Measurements from ENCODE around the gene NLRC3. TPM values are rescaled to one million over a fixed set of nuclear protein-coding genes. Genes with fewer than 3 reads are reported as not detected.

NLRC3 gene
- total RNA-seq, 2 experiments from 2014 or later, result 14.9 to 20.5 TPM

- POLR2A ChIA-PET, result interaction anchor here (0.6 kb wide), 1 partner anchor 176 kb away, joined by 3 read pairs; no protein-coding TSS in a partner anchor
- intact Hi-C loops (cut with DNase I, micrococcal nuclease), result no loop called here
- Mint-ChIP-seq H3K4me3 (no peak overlapping the region), H3K9me3 (ENCODE audit: low read depth) (no peaks in the 10 kb centered on the region), H3K27me3 (no peaks in the 10 kb centered on the region), H3K4me1 (no peaks in the 10 kb centered on the region), H3K27ac (no peak overlapping the region), H3K36me3 (ENCODE audit: low read depth) (peaks cover 18% of the 10 kb centered on the region)
- ATAC-seq (no peak), DNase-seq (no peak)
- CTCF ChIA-PET, result interaction anchor here (1.0 kb wide), 1 partner anchor 68 kb away, joined by 3 read pairs; no protein-coding TSS in a partner anchor
Observed at GRCh38 chr16:3596101-3596861, 19.1 kb upstream of the NLRC3 start.

DNA sequence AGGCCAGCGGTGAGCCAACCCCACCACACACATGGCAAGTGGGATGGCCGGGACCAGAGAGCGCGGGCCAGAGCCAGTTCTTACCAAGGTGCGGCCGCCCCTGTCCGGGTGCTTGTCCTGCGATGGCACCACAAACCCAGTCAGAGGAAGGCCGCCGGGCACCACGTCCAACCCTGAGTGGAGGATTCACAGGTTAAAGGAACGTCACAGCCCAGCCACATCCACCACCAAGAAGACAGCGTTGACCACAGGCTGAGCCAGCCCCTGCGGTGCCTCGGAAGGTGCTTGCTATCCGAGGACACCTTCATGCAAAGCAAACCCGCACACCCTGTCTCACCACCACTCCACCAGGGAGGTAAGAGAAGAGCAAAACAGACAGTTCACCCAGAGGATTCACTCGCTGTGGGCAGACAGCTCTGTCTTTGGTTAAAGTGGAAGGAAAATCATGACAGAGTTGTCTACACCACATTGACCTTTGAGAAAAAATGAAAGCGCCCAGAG, 18.4 kb upstream of the NLRC3 start:
- ATAC-seq (no peak), DNase-seq (no peak)
- H3K4me3 Mint-ChIP-seq, result no peak overlapping the region
- peaks cover 18% of the 10 kb centered on the region for H3K36me3 Mint-ChIP-seq (ENCODE audit: low read depth)
- H3K27me3 Mint-ChIP-seq, result no peaks in the 10 kb centered on the region
- CTCF ChIA-PET, result interaction anchor here (1.0 kb wide), 1 partner anchor 67 kb away, joined by 3 read pairs; no protein-coding TSS in a partner anchor
- H3K9me3 Mint-ChIP-seq (ENCODE audit: low read depth), result no peaks in the 10 kb centered on the region
- POLR2A ChIA-PET, result no interaction called here
- H3K4me1 Mint-ChIP-seq, result no peaks in the 10 kb centered on the region
- intact Hi-C loops (cut with DNase I, micrococcal nuclease), result no loop called here
- no peak overlapping the region for H3K27ac Mint-ChIP-seq

GRCh38 chr16:3595110-3595486, 17.9 kb upstream of the NLRC3 start:
- Mint-ChIP-seq H3K4me3 (no peak overlapping the region), H3K9me3 (ENCODE audit: low read depth) (no peaks in the 10 kb centered on the region), H3K27ac (no peak overlapping the region), H3K36me3 (ENCODE audit: low read depth) (peaks cover 16% of the 10 kb centered on the region), H3K4me1 (no peaks in the 10 kb centered on the region), H3K27me3 (no peaks in the 10 kb centered on the region)
- intact Hi-C loops (cut with DNase I, micrococcal nuclease), result no loop called here
- POLR2A ChIA-PET, result no interaction called here
- CTCF ChIA-PET, result interaction anchor here (1.0 kb wide), 1 partner anchor 67 kb away, joined by 3 read pairs; no protein-coding TSS in a partner anchor
- no peak for ATAC-seq
- no peak for DNase-seq

- DNase-seq, result no peak
- Mint-ChIP-seq H3K36me3 (ENCODE audit: low read depth) (peaks cover 10% of the 10 kb centered on the region), H3K4me1 (no peaks in the 10 kb centered on the region), H3K27ac (no peak overlapping the region), H3K4me3 (no peak overlapping the region), H3K27me3 (no peaks in the 10 kb centered on the region), H3K9me3 (ENCODE audit: low read depth) (no peaks in the 10 kb centered on the region)
- ChIA-PET CTCF (no interaction called here), POLR2A (no interaction called here)
- intact Hi-C loops (cut with DNase I, micrococcal nuclease), result no loop called here
- no peak for ATAC-seq
Observed at GRCh38 chr16:3594316-3595109, 17.3 kb upstream of the NLRC3 start.

- ATAC-seq (no peak), DNase-seq (no peak)
- H3K27me3 Mint-ChIP-seq, result no peaks in the 10 kb centered on the region
- H3K4me3 Mint-ChIP-seq, result no peak overlapping the region
- ChIA-PET CTCF (no interaction called here), POLR2A (no interaction called here)
- H3K36me3 Mint-ChIP-seq (ENCODE audit: low read depth), result peaks cover 10% of the 10 kb centered on the region
- H3K9me3 Mint-ChIP-seq (ENCODE audit: low read depth), result no peaks in the 10 kb centered on the region
- intact Hi-C loops (cut with DNase I, micrococcal nuclease), result no loop called here
- no peak overlapping the region for H3K27ac Mint-ChIP-seq
- H3K4me1 Mint-ChIP-seq, result no peaks in the 10 kb centered on the region
Observed at GRCh38 chr16:3592559-3592958, 15.4 kb upstream of the NLRC3 start.

GRCh38 chr16:3591991-3592390, 14.8 kb upstream of the NLRC3 start:
- Mint-ChIP-seq H3K27ac (no peak overlapping the region), H3K4me1 (no peaks in the 10 kb centered on the region), H3K4me3 (no peak overlapping the region), H3K36me3 (ENCODE audit: low read depth) (peaks cover 10% of the 10 kb centered on the region), H3K27me3 (no peaks in the 10 kb centered on the region), H3K9me3 (ENCODE audit: low read depth) (no peaks in the 10 kb centered on the region)
- ChIA-PET POLR2A (no interaction called here), CTCF (no interaction called here)
- no peak for DNase-seq
- no peak for ATAC-seq
- intact Hi-C loops (cut with DNase I, micrococcal nuclease), result no loop called here

- Mint-ChIP-seq H3K27ac (no peak overlapping the region), H3K36me3 (ENCODE audit: low read depth) (peaks cover 10% of the 10 kb centered on the region), H3K4me1 (no peaks in the 10 kb centered on the region), H3K4me3 (no peak overlapping the region), H3K27me3 (no peaks in the 10 kb centered on the region), H3K9me3 (ENCODE audit: low read depth) (no peaks in the 10 kb centered on the region)
- ATAC-seq (no peak), DNase-seq (no peak)
- ChIA-PET POLR2A (no interaction called here), CTCF (no interaction called here)
- intact Hi-C loops (cut with DNase I, micrococcal nuclease), result no loop called here
Observed at GRCh38 chr16:3591436-3591803, 14.2 kb upstream of the NLRC3 start.

- DNase-seq, result no peak
- H3K4me1 Mint-ChIP-seq, result peaks cover 2% of the 10 kb centered on the region
- ChIA-PET POLR2A (no interaction called here), CTCF (no interaction called here)
- no peak overlapping the region for H3K27ac Mint-ChIP-seq
- peaks cover 10% of the 10 kb centered on the region for H3K36me3 Mint-ChIP-seq (ENCODE audit: low read depth)
- no peaks in the 10 kb centered on the region for H3K27me3 Mint-ChIP-seq
- no peak for ATAC-seq
- H3K4me3 Mint-ChIP-seq, result no peak overlapping the region
- intact Hi-C loops (cut with DNase I, micrococcal nuclease), result no loop called here
- no peaks in the 10 kb centered on the region for H3K9me3 Mint-ChIP-seq (ENCODE audit: low read depth)
Observed at GRCh38 chr16:3590736-3591435, 13.7 kb upstream of the NLRC3 start.

GRCh38 chr16:3589991-3590701, 12.9 kb upstream of the NLRC3 start:
- Mint-ChIP-seq H3K4me3 (no peak overlapping the region), H3K4me1 (peaks cover 6% of the 10 kb centered on the region), H3K27ac (no peak overlapping the region), H3K9me3 (ENCODE audit: low read depth) (no peaks in the 10 kb centered on the region), H3K27me3 (no peaks in the 10 kb centered on the region), H3K36me3 (ENCODE audit: low read depth) (peaks cover 8% of the 10 kb centered on the region)
- CTCF ChIA-PET, result no interaction called here
- DNase-seq (no peak), ATAC-seq (no peak)
- intact Hi-C loops (cut with DNase I, micrococcal nuclease), result no loop called here
- POLR2A ChIA-PET, result no interaction called here

GRCh38 chr16:3589441-3589921, 12.3 kb upstream of the NLRC3 start:
- no peaks in the 10 kb centered on the region for H3K9me3 Mint-ChIP-seq (ENCODE audit: low read depth)
- no peak overlapping the region for H3K4me3 Mint-ChIP-seq
- H3K36me3 Mint-ChIP-seq (ENCODE audit: low read depth), result peaks cover 8% of the 10 kb centered on the region
- ATAC-seq, result no peak
- no peak for DNase-seq
- POLR2A ChIA-PET, result no interaction called here
- peaks cover 6% of the 10 kb centered on the region for H3K4me1 Mint-ChIP-seq
- CTCF ChIA-PET, result no interaction called here
- H3K27me3 Mint-ChIP-seq, result no peaks in the 10 kb centered on the region
- no peak overlapping the region for H3K27ac Mint-ChIP-seq
- intact Hi-C loops (cut with DNase I, micrococcal nuclease), result no loop called here

- ATAC-seq (no peak), DNase-seq (no peak)
Observed at GRCh38 chr16:3589001-3589400, 11.8 kb upstream of the NLRC3 start.

More at GRCh38 chr16:3589001-3589400, 11.8 kb upstream of the NLRC3 start:
- Mint-ChIP-seq H3K27ac (no peak overlapping the region), H3K4me3 (no peak overlapping the region), H3K9me3 (ENCODE audit: low read depth) (no peaks in the 10 kb centered on the region), H3K36me3 (ENCODE audit: low read depth) (peaks cover 7% of the 10 kb centered on the region), H3K27me3 (no peaks in the 10 kb centered on the region), H3K4me1 (peaks cover 6% of the 10 kb centered on the region)
- intact Hi-C loops (cut with DNase I, micrococcal nuclease), result no loop called here
- POLR2A ChIA-PET, result no interaction called here
- CTCF ChIA-PET, result no interaction called here
